ENCODE measurements around the gene TRIM49D2. TPM values are rescaled to one million over a fixed set of nuclear protein-coding genes. Genes with fewer than 3 reads are reported as not detected.

Gene TRIM49D2
- not detected in 2 replicates for total RNA-seq

GRCh38 chr11:89923764-89924163 lies at the start of gene TRIM49D2:
Gene TRIM49D2 (plus strand): TSS chr11:89924064. CDS start chr11:89926762, 2,698 bp downstream.

DNA sequence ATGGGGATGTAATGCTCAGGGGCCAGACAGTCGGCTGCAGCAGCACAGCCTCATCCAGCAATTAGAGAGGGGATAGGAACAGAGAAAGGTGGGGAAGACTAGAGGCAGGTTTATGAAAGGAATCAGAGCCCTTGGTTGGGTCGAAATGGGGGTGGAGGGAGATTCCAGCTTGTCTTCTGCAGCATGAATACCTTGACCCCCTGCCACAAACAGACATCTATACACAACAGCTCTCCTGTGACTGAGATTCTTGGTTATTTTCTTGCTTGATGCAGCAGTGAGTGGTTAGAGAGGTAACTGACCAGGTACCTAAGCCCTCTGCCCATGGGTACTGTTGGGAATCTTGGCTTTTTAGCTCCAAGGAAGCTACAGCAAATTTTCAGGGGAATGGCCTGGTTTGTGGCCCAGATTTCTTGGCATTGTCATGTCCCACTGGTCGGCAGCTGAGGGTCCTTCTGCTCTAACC lies 1.6 kb upstream of the TRIM49D2 start, which contains the start of gene TRIM49D1:
TSS of gene TRIM49D1 (minus strand) at position 51 of the 466 bp plus-strand sequence. CDS start 4,535 bp downstream, outside the sequence.

GRCh38 chr11:89965737-89966136 lies 41.9 kb downstream of the TRIM49D2 start, which contains the start of gene TRIM64:
Gene TRIM64 (plus strand): TSS chr11:89966037. CDS start chr11:89968504, 2,467 bp downstream.

Small RNA genes within 50 kb of the gene (small RNA-seq; reads per million reads assigned to genes)
- gene AP004607.1 (ENCODE audit: low replicate concordance) = not detected

Other genes starting within 250 kb of the TRIM49D2 start
- not detected in 2 replicates for gene TRIM77, start 213.8 kb upstream of the TRIM49D2 start, total RNA-seq
- not detected in 2 replicates for gene TRIM49, start 115.5 kb upstream of the TRIM49D2 start, total RNA-seq
- not detected in 2 replicates for gene TRIM64B, start 45.6 kb upstream of the TRIM49D2 start, total RNA-seq
- not detected in 2 replicates for gene TRIM49D1, start 1.8 kb upstream of the TRIM49D2 start, total RNA-seq
- gene TRIM64, start 42.0 kb downstream of the TRIM49D2 start, total RNA-seq = not detected in 2 replicates
- gene TRIM49C, start 107.0 kb downstream of the TRIM49D2 start, total RNA-seq = not detected in 2 replicates
- not detected in 2 replicates for gene UBTFL1, start 161.9 kb downstream of the TRIM49D2 start, total RNA-seq
- 0.29 and 0.44 TPM in 2 replicates for gene NAALAD2, start 210.6 kb downstream of the TRIM49D2 start, total RNA-seq

Data from placental pericyte (primary cell).